ENCODE data around the gene SLC12A2. TPM values are rescaled to one million over a fixed set of nuclear protein-coding genes. Genes with fewer than 3 reads are reported as not detected.

Gene SLC12A2
- total and polyA plus RNA-seq, 2 experiments from 2014 or later, result 21.5 to 67.1 TPM

- Histone ChIP-seq H3K36me3 (replicated peaks; ENCODE audit: insufficient read depth, low read depth) (no peaks in the 10 kb centered on the region), H3K27ac (no peak overlapping the region), H3K4me3 (no peak overlapping the region), H3K9me2 (replicated peaks; ENCODE audit: insufficient read depth) (no peaks in the 10 kb centered on the region), H3K4me2 (peak overlapping the region; percentile 38), H3K79me2 (no peaks in the 10 kb centered on the region), H3K4me1 (ENCODE audit: insufficient read depth) (no peaks in the 10 kb centered on the region), H4K20me1 (ENCODE audit: insufficient read depth, poor library complexity, severe bottlenecking) (no peaks in the 10 kb centered on the region), H3K27me3 (no peaks in the 10 kb centered on the region), H2AFZ (no peak overlapping the region), H3K9me3 (ENCODE audit: low read depth) (no peaks in the 10 kb centered on the region)
- DNase-seq (ENCODE audit: low spot score), result peak; percentile 24
- no peak for TF ChIP-seq EZH2 (IDR thresholded peaks at IDR 0.05; ENCODE audit: borderline replicate concordance)
- no peak for TF ChIP-seq CTCF (IDR thresholded peaks at IDR 0.05; ENCODE audit: poor library complexity)
- no peak for TF ChIP-seq EZH2phosphoT487 (IDR thresholded peaks at IDR 0.05; ENCODE audit: low read depth, severe bottlenecking, unreplicated experiment)
- WGBS (ENCODE audit: low lambda C conversion rate, missing lambda C conversion rate), result 46% methylated on average over 8 of the region's 8 CpGs
Observed at GRCh38 chr5:128237546-128237945, 154.0 kb downstream of the SLC12A2 start.

Measured in hepatocyte (in vitro differentiated cells).